ENCODE data around the gene THEM5. TPM values are rescaled to one million over a fixed set of nuclear protein-coding genes. Genes with fewer than 3 reads are reported as not detected.

THEM5 gene
- total RNA-seq, 1 donor from 2014 or later, result not detected

GRCh38 chr1:151846686-151847237 lies 6.8 kb downstream of the THEM5 start:
- no peaks in the 10 kb centered on the region for H3K36me3 Mint-ChIP-seq
- no peak for DNase-seq (ENCODE audit: low spot score in 2 of 2, unreplicated experiment in 2 of 2)
- TF ChIP-seq, protein P1, sequence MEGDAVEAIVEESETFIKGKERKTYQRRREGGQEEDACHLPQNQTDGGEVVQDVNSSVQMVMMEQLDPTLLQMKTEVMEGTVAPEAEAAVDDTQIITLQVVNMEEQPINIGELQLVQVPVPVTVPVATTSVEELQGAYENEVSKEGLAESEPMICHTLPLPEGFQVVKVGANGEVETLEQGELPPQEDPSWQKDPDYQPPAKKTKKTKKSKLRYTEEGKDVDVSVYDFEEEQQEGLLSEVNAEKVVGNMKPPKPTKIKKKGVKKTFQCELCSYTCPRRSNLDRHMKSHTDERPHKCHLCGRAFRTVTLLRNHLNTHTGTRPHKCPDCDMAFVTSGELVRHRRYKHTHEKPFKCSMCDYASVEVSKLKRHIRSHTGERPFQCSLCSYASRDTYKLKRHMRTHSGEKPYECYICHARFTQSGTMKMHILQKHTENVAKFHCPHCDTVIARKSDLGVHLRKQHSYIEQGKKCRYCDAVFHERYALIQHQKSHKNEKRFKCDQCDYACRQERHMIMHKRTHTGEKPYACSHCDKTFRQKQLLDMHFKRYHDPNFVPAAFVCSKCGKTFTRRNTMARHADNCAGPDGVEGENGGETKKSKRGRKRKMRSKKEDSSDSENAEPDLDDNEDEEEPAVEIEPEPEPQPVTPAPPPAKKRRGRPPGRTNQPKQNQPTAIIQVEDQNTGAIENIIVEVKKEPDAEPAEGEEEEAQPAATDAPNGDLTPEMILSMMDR (IDR thresholded peaks at IDR 0.05; ENCODE audit: unreplicated experiment), result no peak
- no peaks in the 10 kb centered on the region for H3K9me3 Mint-ChIP-seq
- H3K27me3 Mint-ChIP-seq (ENCODE audit: low read depth), result peaks cover 10% of the 10 kb centered on the region
- peaks cover 7% of the 10 kb centered on the region for H3K4me1 Mint-ChIP-seq
- no peak overlapping the region for H3K4me3 Mint-ChIP-seq
- no peak overlapping the region for H3K27ac Mint-ChIP-seq

GRCh38 chr1:151846062-151846568 lies 7.4 kb downstream of the THEM5 start:
- H3K9me3 Mint-ChIP-seq, result no peaks in the 10 kb centered on the region
- no peak for DNase-seq (ENCODE audit: low spot score in 2 of 2, unreplicated experiment in 2 of 2)
- peaks cover 16% of the 10 kb centered on the region for H3K27me3 Mint-ChIP-seq (ENCODE audit: low read depth)
- no peak overlapping the region for H3K4me3 Mint-ChIP-seq
- no peaks in the 10 kb centered on the region for H3K36me3 Mint-ChIP-seq
- TF ChIP-seq, protein P1 (IDR thresholded peaks at IDR 0.05; ENCODE audit: unreplicated experiment), result no peak
- H3K4me1 Mint-ChIP-seq, result peaks cover 7% of the 10 kb centered on the region
- H3K27ac Mint-ChIP-seq, result no peak overlapping the region

DNA sequence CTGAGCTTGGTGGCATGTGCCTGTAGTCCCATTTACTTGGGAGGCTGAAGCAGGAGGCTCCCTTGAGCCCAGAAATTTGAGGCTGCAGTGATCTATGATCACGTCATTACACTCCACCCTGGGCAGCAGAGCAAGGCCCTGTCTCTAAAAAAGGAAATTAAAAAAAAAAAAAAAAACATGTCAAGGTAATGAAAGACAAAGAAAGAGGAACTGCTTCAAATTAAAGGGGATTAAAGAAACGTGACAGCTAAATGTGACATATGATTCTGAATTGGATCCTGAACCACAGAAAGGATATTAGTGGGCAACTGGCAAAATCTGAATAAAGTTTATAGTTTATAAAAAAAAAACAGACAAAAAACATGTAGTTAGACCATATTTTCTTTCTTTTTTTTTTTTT lies 10.1 kb downstream of the THEM5 start:
- TF ChIP-seq, protein P1 (IDR thresholded peaks at IDR 0.05; ENCODE audit: unreplicated experiment), result no peak
- Mint-ChIP-seq H3K4me1 (peaks cover 26% of the 10 kb centered on the region), H3K36me3 (no peaks in the 10 kb centered on the region), H3K9me3 (no peaks in the 10 kb centered on the region), H3K27ac (no peak overlapping the region), H3K4me3 (no peak overlapping the region), H3K27me3 (ENCODE audit: low read depth) (peaks cover 34% of the 10 kb centered on the region)
- DNase-seq (ENCODE audit: low spot score in 2 of 2, unreplicated experiment in 2 of 2), result no peak

- H3K4me3 Mint-ChIP-seq, result no peak overlapping the region
- no peak overlapping the region for H3K27ac Mint-ChIP-seq
- no peak for DNase-seq (ENCODE audit: low spot score in 2 of 2, unreplicated experiment in 2 of 2)
- H3K9me3 Mint-ChIP-seq, result no peaks in the 10 kb centered on the region
- peaks cover 52% of the 10 kb centered on the region for H3K27me3 Mint-ChIP-seq (ENCODE audit: low read depth)
- no peaks in the 10 kb centered on the region for H3K36me3 Mint-ChIP-seq
- TF ChIP-seq, protein P1 (IDR thresholded peaks at IDR 0.05; ENCODE audit: unreplicated experiment), result no peak
- H3K4me1 Mint-ChIP-seq, result peaks cover 32% of the 10 kb centered on the region
Measured at GRCh38 chr1:151841141-151841540, 12.4 kb downstream of the THEM5 start.

DNA sequence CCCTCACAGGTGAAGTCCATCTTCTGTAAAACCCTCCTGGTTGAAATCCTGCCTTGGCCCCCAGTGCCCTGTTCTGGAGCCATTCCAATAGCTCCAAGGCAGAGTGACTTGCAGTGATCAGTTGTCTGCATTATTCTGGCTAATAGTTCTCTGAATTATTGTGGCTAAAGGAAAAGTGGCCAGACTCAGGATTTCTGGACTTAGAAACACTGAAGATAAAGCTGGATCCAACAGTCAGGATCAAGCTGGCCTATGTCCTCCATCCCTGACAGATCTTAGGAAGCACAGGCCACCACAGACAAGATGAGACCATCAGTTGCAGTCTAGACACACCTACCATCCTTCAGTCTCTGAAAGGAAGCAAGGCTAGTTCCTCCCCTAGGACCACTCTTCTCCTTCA lies 13.1 kb downstream of the THEM5 start:
- TF ChIP-seq, protein P1 (IDR thresholded peaks at IDR 0.05; ENCODE audit: unreplicated experiment), result no peak
- H3K4me3 Mint-ChIP-seq, result peak overlapping the region; percentile 74
- peak overlapping the region; percentile 88 for H3K27ac Mint-ChIP-seq
- peaks cover 58% of the 10 kb centered on the region for H3K27me3 Mint-ChIP-seq (ENCODE audit: low read depth)
- peaks cover 32% of the 10 kb centered on the region for H3K4me1 Mint-ChIP-seq
- no peaks in the 10 kb centered on the region for H3K9me3 Mint-ChIP-seq
- H3K36me3 Mint-ChIP-seq, result no peaks in the 10 kb centered on the region
- no peak for DNase-seq (ENCODE audit: low spot score in 2 of 2, unreplicated experiment in 2 of 2)
